K562 (cell line): ENCODE results near the gene STPG2. TPM values are rescaled to one million over a fixed set of nuclear protein-coding genes. Genes with fewer than 3 reads are reported as not detected.

Experiments used
- ATAC-seq: fragments of 200-7000 bp; cut with Tn5 transposase; 3 replicates; pipeline ENCODE4 v1.9.1; 2020; ENCODE audit warnings: moderate library complexity
- Bru-seq: library from RNA; stranded (reverse); fragments of 400-500 nt; gene quantifications from one replicate; lab custom pipeline; 2021; lab: Mats Ljungman, UMichigan
- BruChase-seq, 2 experiments: library from RNA; stranded (reverse); fragments of 400-500 nt; gene quantifications; one replicate each; lab custom pipeline; 2021; lab: Mats Ljungman, UMichigan
- BruUV-seq: library from RNA; stranded (reverse); fragments of 400-500 nt; replicated peaks from 2 replicates; lab custom pipeline; 2021; lab: Mats Ljungman, UMichigan
- CTCF ChIA-PET: fragments of 300-600 bp; formaldehyde crosslinking; extraction: SDS; loops from one replicate; lab custom pipeline; 2021; ENCODE audit warnings: low intra/inter-chr PET ratio; lab: Yijun Ruan, JAX
- POLR2A ChIA-PET: fragments of 300-600, 350-650 bp; sonication (Branson Sonifier 250); formaldehyde crosslinking; extraction: SDS; loops from one replicate; lab custom pipeline; 2021; ENCODE audit warnings: antibody characterized with exemption, inconsistent platforms; lab: Yijun Ruan, JAX
- DNase-seq, 4 experiments: peaks; one replicate each; pipeline versions ENCODE4 v3.0.0 to v3.0.0-alpha.2; 2011 to 2018; ENCODE audit warnings: low spot score in 3 of 4, mixed read lengths in 3 of 4; ENCODE audit errors: extremely low read depth in 1 of 4
- FAIRE-seq: peaks from 2 replicates; lab custom pipeline; 2011; peaks lifted over from hg19 to GRCh38; lab: Jason Lieb, UNC
- H2AFZ ChIP-seq: 2 replicates; pipeline ENCODE4 v1.6.0; 2011; ENCODE audit warnings: low read depth, low read length, control low read depth, inconsistent platforms
- H3K27ac ChIP-seq: fragments of 200-600 bp; 3 replicates; pipeline ENCODE4 v1.8.0; 2011; ENCODE audit warnings: low read depth, mild to moderate bottlenecking, control low read depth, inconsistent platforms, low read length, moderate library complexity, mixed read lengths; ENCODE audit errors: extremely low read depth
- H3K27me3 ChIP-seq, 2 experiments: fragments of 300-600 bp in 1 of 2; 2 replicates in 1 of 2; 3 replicates in 1 of 2; pipeline versions ENCODE4 v1.6.0 to v1.8.0; 2011; ENCODE audit warnings: inconsistent platforms in 2 of 2, low read length in 2 of 2, mild to moderate bottlenecking in 1 of 2, mixed read lengths in 1 of 2, moderate library complexity in 1 of 2; ENCODE audit not compliant: control insufficient read depth in 2 of 2, insufficient read depth in 2 of 2
- H3K36me3 ChIP-seq: fragments of 300-600 bp; 3 replicates; pipeline ENCODE4 v1.8.0; 2011; ENCODE audit warnings: mild to moderate bottlenecking, low read length, inconsistent platforms; ENCODE audit not compliant: control insufficient read depth, insufficient read depth
- H3K4me1 ChIP-seq, 2 experiments: fragments of 200-600 bp in 1 of 2; replicated peaks in 1 of 2; 2 replicates in 1 of 2; 3 replicates in 1 of 2; pipeline versions ENCODE4 v1.5.1 to v1.8.0; 2011; ENCODE audit warnings: inconsistent platforms in 2 of 2, low read length in 2 of 2, mild to moderate bottlenecking in 1 of 2, mixed read lengths in 1 of 2, moderate library complexity in 1 of 2; ENCODE audit not compliant: control insufficient read depth in 2 of 2, insufficient read depth in 2 of 2
- H3K4me2 ChIP-seq: 2 replicates; pipeline ENCODE4 v1.6.1; 2011; ENCODE audit warnings: low read length, control low read depth, inconsistent platforms, mixed read lengths; ENCODE audit not compliant: insufficient read depth
- H3K4me3 ChIP-seq: fragments of 200-600 bp; sonication (generic), shearing (Covaris generic); 2 replicates; pipeline ENCODE4 v1.5.1; 2016; ENCODE audit warnings: control low read depth, inconsistent platforms
- H3K79me2 ChIP-seq: fragments of 200-600 bp; 3 replicates; pipeline ENCODE4 v1.8.0; 2011; ENCODE audit warnings: low read length, inconsistent platforms; ENCODE audit not compliant: control insufficient read depth, insufficient read depth
- H3K9ac ChIP-seq, 2 experiments: 2 replicates each; pipeline versions ENCODE4 v1.6.0 to v1.6.1; 2011; ENCODE audit warnings: low read depth in 2 of 2, low read length in 2 of 2, control low read depth in 1 of 2, inconsistent platforms in 1 of 2, mild to moderate bottlenecking in 1 of 2, mixed read lengths in 1 of 2; ENCODE audit not compliant: insufficient read depth in 1 of 2
- H3K9me1 ChIP-seq: one replicate; pipeline ENCODE4 v1.6.0; 2011; ENCODE audit warnings: inconsistent platforms, mild to moderate bottlenecking, low read length, moderate library complexity; ENCODE audit not compliant: control insufficient read depth, insufficient read depth
- H3K9me3 ChIP-seq: replicated peaks from 2 replicates; pipeline ENCODE4 v1.5.1; 2011; ENCODE audit warnings: low read depth, low read length, inconsistent platforms; ENCODE audit not compliant: control insufficient read depth, insufficient read depth
- H4K20me1 ChIP-seq: replicated peaks from 2 replicates; pipeline ENCODE4 v1.6.1; 2011; ENCODE audit warnings: low read length, inconsistent platforms, mixed read lengths; ENCODE audit not compliant: control insufficient read depth, insufficient read depth
- ADNP ChIP-seq: fragments of 200-800 bp; sonication (Bioruptor generic); IDR thresholded peaks from 2 replicates; pipeline ENCODE4 v1.6.1; 2016; ENCODE audit warnings: missing genetic modification characterization, missing compliant biosample characterization
- CTCF ChIP-seq, 3 experiments: IDR thresholded peaks in 2 of 3; conservative IDR thresholded peaks in 1 of 3; 2 replicates each; pipeline ENCODE4 v1.5.1; 2011 to 2012; ENCODE audit warnings: low read length in 3 of 3, mild to moderate bottlenecking in 3 of 3, control low read depth in 2 of 3, improper control_type of control experiment in 1 of 3, inconsistent platforms in 1 of 3, low read depth in 1 of 3, mixed read lengths in 1 of 3, moderate library complexity in 1 of 3; ENCODE audit not compliant: insufficient read depth in 2 of 3
- CTCFL ChIP-seq: IDR thresholded peaks from 2 replicates; pipeline ENCODE4 v1.6.1; 2011; ENCODE audit warnings: borderline replicate concordance, low read depth, mild to moderate bottlenecking, moderate library complexity, low read length; ENCODE audit not compliant: insufficient read depth, poor library complexity, severe bottlenecking
- MEIS2 ChIP-seq: fragments of 450-650 bp; IDR thresholded peaks from 2 replicates; pipeline ENCODE4 v1.6.1; 2014; ENCODE audit warnings: mild to moderate bottlenecking; ENCODE audit not compliant: partially characterized antibody
- PHF8 ChIP-seq: fragments of 200-600 bp; sonication (generic); IDR thresholded peaks from 2 replicates; pipeline ENCODE4 v1.6.1; 2012; ENCODE audit warnings: mixed run types, mild to moderate bottlenecking, inconsistent platforms, low read length, moderate library complexity, borderline replicate concordance
- WGBS: fragments of 100-300 bp; shearing (Covaris generic); methylation state at CpG from one replicate; pipeline ENCODE4 v1.1.6; 2016; ENCODE audit warnings: low coverage, mixed read lengths; ENCODE audit not compliant: insufficient coverage; ENCODE audit errors: missing lambda C conversion rate; 5-methylcytosine and 5-hydroxymethylcytosine counted together
- in situ Hi-C: fragments of 300-500 bp; cut with MboI; formaldehyde crosslinking; loops from 4 replicates; pipeline ENCODE4 v1.15.0; 2018; ENCODE audit warnings: inconsistent platforms, mixed read lengths
- intact Hi-C: fragments of 100-400 bp; cut with micrococcal nuclease; formaldehyde crosslinking; loops from 2 replicates; pipeline ENCODE4 v1.14.2; 2022
- long read RNA-seq, 3 experiments: library from polyadenylated mRNA in 2 of 3; library from RNA in 1 of 3; unstranded in 2 of 3; stranded (forward) in 1 of 3; transcript quantifications; one replicate each; pipeline ENCODE4 v2.0.0, GENCODE V29; 2019 to 2022
- polyA minus RNA-seq, 3 experiments: library from RNA; depleted of rRNA, polyadenylated mRNA; stranded (reverse); fragments of >200 nt; gene quantifications; 2 replicates each; pipeline ENCODE4 v1.2.3, GENCODE V29; 2011
- polyA plus RNA-seq, 8 experiments: library from polyadenylated mRNA; depleted of rRNA in 4 of 8; stranded (reverse) in 5 of 8; unstranded in 3 of 8; fragments of >200 nt; fragmentation: Nextera tagmentation in 2 of 8; fragmentation: Illumina TruSeq in 1 of 8; extraction: Ambion mirVana in 2 of 8; extraction: Trizol in 1 of 8; gene quantifications; 2 replicates each; pipeline versions ENCODE4 v1.2.1 to v1.2.3, GENCODE V29; 2011 to 2014; ENCODE audit warnings: inconsistent platforms in 1 of 8, missing spikeins in 1 of 8
- total RNA-seq, 7 experiments: library from RNA; depleted of rRNA in 6 of 7; stranded (reverse); fragments of >200 nt in 6 of 7; fragmentation: Illumina TruSeq in 2 of 7; extraction: Trizol in 2 of 7; gene quantifications; 2 replicates each; pipeline versions ENCODE4 v1.2.1 to v1.2.3, GENCODE V29; 2011 to 2021; ENCODE audit warnings: low replicate concordance in 1 of 7

The STPG2 gene
- total RNA-seq (2011; cell fraction: chromatin; rRNA removed; ENCODE audit: low replicate concordance): not detected in 2 replicates
- not detected in 2 replicates for total RNA-seq (2011; cell fraction: nucleolus; rRNA removed)
- total RNA-seq (2011; cell fraction: nucleoplasm; rRNA removed): not detected in 2 replicates
- total RNA-seq (2014; rRNA removed): not detected in 2 replicates
- total RNA-seq (2014; rRNA removed; fragmentation: Illumina TruSeq; extraction: Trizol): not detected in 2 replicates
- not detected in 2 replicates for total RNA-seq (2015; rRNA removed; fragmentation: Illumina TruSeq; extraction: Trizol)
- total RNA-seq (2021): not detected in 2 replicates
- 0.04 TPM in 1 of 2 replicates, not detected in the other for polyA plus RNA-seq (2011; rRNA removed)
- polyA plus RNA-seq (2011; cell fraction: cytosol; rRNA removed): not detected in 2 replicates
- 0.07 TPM in 1 of 2 replicates, not detected in the other for polyA plus RNA-seq (2011; cell fraction: nucleus; rRNA removed)
- polyA plus RNA-seq (2012): not detected in 2 replicates
- polyA plus RNA-seq (2014; fragmentation: Illumina TruSeq; extraction: Trizol): not detected in 2 replicates
- polyA plus RNA-seq (2014; fragmentation: Nextera tagmentation; extraction: Ambion mirVana): not detected
- not detected in 2 replicates for polyA plus RNA-seq (2014; rRNA removed)
- 0.12 TPM in 1 of 2 replicates, not detected in the other for polyA minus RNA-seq (2011; rRNA and poly(A)+ RNA removed)
- polyA minus RNA-seq (2011; cell fraction: cytosol; rRNA and poly(A)+ RNA removed): not detected in 2 replicates
- polyA minus RNA-seq (2011; cell fraction: nucleus; rRNA and poly(A)+ RNA removed): 0.22 TPM in 1 of 2 replicates, not detected in the other
- percentile 3 among the genes with signal in this experiment for Bru-seq, nascent RNA
- BruChase-seq, experiment 1, labeled RNA remaining after a 2-hour chase: percentile 3 among the genes with signal in this experiment
- BruChase-seq, experiment 2, labeled RNA remaining after a 6-hour chase: percentile 3 among the genes with signal in this experiment
- long read RNA-seq, experiment 1: 0 reads
- long read RNA-seq, experiment 2: 0 reads
- long read RNA-seq, experiment 3: 0 reads

GRCh38 chr4:98143001-98143899, at the start of gene STPG2:
STPG2 (minus strand) TSS chr4:98143476.
- intact Hi-C loops (no loop called here), in situ Hi-C loops (no loop called here)
- Histone ChIP-seq H3K27ac (peak within 1 kb of the TSS; percentile 29; the same call in 2 of the 3 replicates), H3K9me1 (no peaks in the 10 kb centered on the region), H3K4me1 (peaks cover 0 to 5% of the 10 kb centered on the region in 2 experiments; a peak in 1 of 5 replicates), H3K9me3 (no peaks in the 10 kb centered on the region; the same call in 1 of the 2 replicates), H4K20me1 (no peaks in the 10 kb centered on the region), H3K27me3 (no peaks in the 10 kb centered on the region), H3K9ac (peak within 1 kb of the TSS in 1 of 2 experiments; percentile 41; a peak in 2 of 4 replicates), H3K4me3 (peak within 1 kb of the TSS; percentile 28), H2AFZ (peak within 1 kb of the TSS; percentile 89), H3K79me2 (no peaks in the 10 kb centered on the region), H3K36me3 (no peaks in the 10 kb centered on the region), H3K4me2 (peak within 1 kb of the TSS; percentile 63)
- WGBS: 49% methylated on average over 33 of the region's 44 CpGs
- FAIRE-seq (no peak), DNase-seq (peak; percentile 61 to 76 (median 74)), ATAC-seq (peak; percentile 100)
- ChIA-PET POLR2A (no interaction called here), CTCF (no interaction called here)
- BruUV-seq: no TSS peak
- TF ChIP-seq PHF8: peak; percentile 68; the same call in 1 of the 2 replicates
- peak; percentile 17 for TF ChIP-seq MEIS2
- TF ChIP-seq CTCFL: no peak
- TF ChIP-seq CTCF (IDR thresholded peaks at IDR 0.05 in 2 of 3, conservative IDR thresholded peaks at IDR 0.05 in 1 of 3; ENCODE audit: insufficient read depth in 2 of 3, low read depth in 1 of 3, low read length in 3 of 3): 0 out of 6 replicates have a peak, but pooled peaks of 1 of the 3 experiments have one; percentile 33
- no peak for TF ChIP-seq ADNP
